SK-N-SH treated with all-trans-retinoic acid at 6 μM for 48 hours (cell line): Measurements from ENCODE around the gene BATF2.
"Not testable (repeated sequence)": the region's sequence is repeated elsewhere in the genome, so short reads cannot be mapped to it uniquely, and the experiment has no call there.

Experiments
- ATAC-seq: fragments of 200-7000 bp; cut with Tn5 transposase; 3 replicates; pipeline ENCODE4 v1.9.1; 2020; ENCODE audit warnings: mild to moderate bottlenecking, moderate library complexity
- ARNTL ChIP-seq: fragments of 450-650 bp; formaldehyde crosslinking; IDR thresholded peaks from 2 replicates; pipeline ENCODE4 v1.5.0; 2020; ENCODE audit warnings: low read depth, mild to moderate bottlenecking, moderate library complexity, borderline replicate concordance
- BACH2 ChIP-seq: fragments of 250-450 bp; sonication (Bioruptor Pico); IDR thresholded peaks from 2 replicates; pipeline ENCODE4 v1.9.0; 2021; ENCODE audit warnings: mild to moderate bottlenecking, borderline replicate concordance
- CREB5 ChIP-seq: fragments of 250-450 bp; sonication (Bioruptor Pico); IDR thresholded peaks from 2 replicates; pipeline ENCODE4 v1.5.1; 2020; ENCODE audit warnings: low read depth, mild to moderate bottlenecking, moderate library complexity
- CSDC2 ChIP-seq: fragments of 250-450 bp; sonication (Bioruptor Pico); IDR thresholded peaks from 2 replicates; pipeline ENCODE4 v1.5.0; 2020; ENCODE audit warnings: mild to moderate bottlenecking, moderate library complexity
- ESRRG ChIP-seq: fragments of 250-450 bp; sonication (Bioruptor Pico); IDR thresholded peaks from 2 replicates; pipeline ENCODE4 v1.6.1; 2021; ENCODE audit warnings: mild to moderate bottlenecking
- GLIS3 ChIP-seq: fragments of 250-450 bp; sonication (Bioruptor Pico); IDR thresholded peaks from 2 replicates; pipeline ENCODE4 v1.5.0; 2020; ENCODE audit warnings: mild to moderate bottlenecking, moderate library complexity
- ISL1 ChIP-seq: fragments of 250-450 bp; sonication (Bioruptor Pico); IDR thresholded peaks from 2 replicates; pipeline ENCODE4 v2.1.2; 2022; ENCODE audit warnings: mild to moderate bottlenecking, moderate library complexity
- OSR1 ChIP-seq: fragments of 250-450 bp; sonication (Bioruptor Pico); IDR thresholded peaks from 2 replicates; pipeline ENCODE4 v1.8.0; 2022; ENCODE audit warnings: moderate library complexity, mild to moderate bottlenecking, inconsistent platforms
- PATZ1 ChIP-seq: fragments of 250-450 bp; sonication (Bioruptor Pico); IDR thresholded peaks from 2 replicates; pipeline ENCODE4 v1.8.0; 2020; ENCODE audit warnings: mild to moderate bottlenecking, moderate library complexity, borderline replicate concordance
- PPARA ChIP-seq: fragments of 250-450 bp; sonication (Bioruptor Pico); IDR thresholded peaks from 2 replicates; pipeline ENCODE4 v1.5.0; 2020; ENCODE audit warnings: mild to moderate bottlenecking, borderline replicate concordance
- RARB ChIP-seq: fragments of 250-450 bp; sonication (Bioruptor Pico); IDR thresholded peaks from 2 replicates; pipeline ENCODE4 v1.8.0; 2021; ENCODE audit warnings: mild to moderate bottlenecking, moderate library complexity
- TCF4 ChIP-seq: fragments of 250-450 bp; sonication (Bioruptor Pico); IDR thresholded peaks from 2 replicates; pipeline ENCODE4 v1.8.0; 2021; ENCODE audit warnings: mild to moderate bottlenecking, moderate library complexity, borderline replicate concordance
- TOX ChIP-seq: fragments of 250-450 bp; sonication (Bioruptor Pico); IDR thresholded peaks from 2 replicates; pipeline ENCODE4 v1.8.0; 2021; ENCODE audit warnings: mild to moderate bottlenecking, moderate library complexity, borderline replicate concordance
- TSHZ2 ChIP-seq: fragments of 250-450 bp; sonication (Bioruptor Pico); IDR thresholded peaks from 2 replicates; pipeline ENCODE4 v1.5.0; 2020; ENCODE audit warnings: mild to moderate bottlenecking, moderate library complexity
- ZC3H10 ChIP-seq: fragments of 250-450 bp; sonication (Bioruptor Pico); IDR thresholded peaks from 2 replicates; pipeline ENCODE4 v1.5.1; 2021; ENCODE audit warnings: mild to moderate bottlenecking, moderate library complexity
- ZFP3 ChIP-seq: fragments of 250-450 bp; sonication (Bioruptor Pico); IDR thresholded peaks from 2 replicates; pipeline ENCODE4 v1.5.0; 2020; ENCODE audit warnings: mild to moderate bottlenecking, moderate library complexity
- ZFP30 ChIP-seq: fragments of 450-650 bp; formaldehyde crosslinking; IDR thresholded peaks from 2 replicates; pipeline ENCODE4 v1.5.0; 2022; ENCODE audit warnings: mild to moderate bottlenecking, moderate library complexity
- ZNF565 ChIP-seq: fragments of 450-650 bp; formaldehyde crosslinking; conservative IDR thresholded peaks from 2 replicates; pipeline ENCODE4 v1.5.0; 2020; ENCODE audit warnings: low read depth, mild to moderate bottlenecking, moderate library complexity
- ZNF70 ChIP-seq: fragments of 450-650 bp; formaldehyde crosslinking; IDR thresholded peaks from 2 replicates; pipeline ENCODE4 v1.5.0; 2020; ENCODE audit warnings: mild to moderate bottlenecking, moderate library complexity
- TF ChIP-seq, protein P1 (sequence below): fragments of 250-450 bp; sonication (Bioruptor Pico); IDR thresholded peaks from 2 replicates; pipeline ENCODE4 v1.5.1; 2021; ENCODE audit warnings: mild to moderate bottlenecking, moderate library complexity

Gene BATF2

GRCh38 chr11:64994318-64994717, 2.5 kb downstream of the BATF2 start:
- TF ChIP-seq ZFP3 (CRISPR knock-in tag) (no peak), PPARA (no peak), CREB5 (no peak), ZNF70 (CRISPR knock-in tag) (no peak), ESRRG (CRISPR knock-in tag) (no peak), TSHZ2 (no peak), TOX (CRISPR knock-in tag) (no peak), ZNF565 (no peak), ISL1 (CRISPR knock-in tag) (no peak)
- ATAC-seq, result no peak

DNA sequence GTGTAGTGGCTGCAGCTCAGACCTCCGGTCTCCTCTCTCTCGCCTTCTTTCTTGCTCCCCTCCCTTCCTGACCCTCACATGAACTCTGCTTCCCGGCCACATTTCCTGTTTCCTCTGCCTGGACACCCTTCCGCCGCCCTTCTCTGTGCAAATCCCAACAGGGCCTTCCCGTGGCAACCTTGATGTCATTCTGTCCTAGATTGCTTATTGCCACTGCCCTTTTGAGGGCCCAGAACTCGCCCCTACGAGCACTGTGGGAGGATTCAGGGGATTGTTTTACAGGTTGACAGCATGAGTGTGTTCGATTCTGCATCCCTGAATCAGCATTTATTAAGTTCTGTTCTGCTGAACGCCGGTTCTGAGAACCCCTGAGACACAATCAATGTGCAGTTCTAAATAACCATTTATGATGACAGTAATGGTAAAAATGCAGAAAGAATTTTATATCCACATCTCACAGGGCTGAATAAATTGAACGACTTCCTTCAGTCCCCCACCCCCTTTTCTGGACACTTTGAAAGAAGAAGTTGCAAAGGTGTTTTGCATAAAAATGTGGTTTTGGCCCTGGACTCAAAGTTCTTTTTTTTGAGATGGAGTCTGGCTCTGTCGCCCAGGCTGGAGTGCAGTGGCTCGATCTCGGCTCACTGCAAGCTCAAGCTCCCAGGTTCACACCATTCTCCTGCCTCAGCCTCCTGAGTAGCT, 6.4 kb downstream of the BATF2 start:
- no peak for ATAC-seq
- TF ChIP-seq CREB5 (no peak), CSDC2 (no peak), TCF4 (no peak), PPARA (no peak), PATZ1 (CRISPR knock-in tag) (no peak), OSR1 (CRISPR knock-in tag) (no peak), GLIS3 (no peak), TOX (CRISPR knock-in tag) (no peak), ZFP3 (CRISPR knock-in tag) (no peak), RARB (no peak), BACH2 (CRISPR knock-in tag) (no peak), ARNTL (CRISPR knock-in tag) (no peak), ZFP30 (CRISPR knock-in tag) (no peak), ESRRG (CRISPR knock-in tag) (no peak)

- TF ChIP-seq ZFP3 (CRISPR knock-in tag) (no peak), CREB5 (no peak)
- ATAC-seq, result no peak
Measured at GRCh38 chr11:64989416-64989815, 7.4 kb downstream of the BATF2 start.

DNA sequence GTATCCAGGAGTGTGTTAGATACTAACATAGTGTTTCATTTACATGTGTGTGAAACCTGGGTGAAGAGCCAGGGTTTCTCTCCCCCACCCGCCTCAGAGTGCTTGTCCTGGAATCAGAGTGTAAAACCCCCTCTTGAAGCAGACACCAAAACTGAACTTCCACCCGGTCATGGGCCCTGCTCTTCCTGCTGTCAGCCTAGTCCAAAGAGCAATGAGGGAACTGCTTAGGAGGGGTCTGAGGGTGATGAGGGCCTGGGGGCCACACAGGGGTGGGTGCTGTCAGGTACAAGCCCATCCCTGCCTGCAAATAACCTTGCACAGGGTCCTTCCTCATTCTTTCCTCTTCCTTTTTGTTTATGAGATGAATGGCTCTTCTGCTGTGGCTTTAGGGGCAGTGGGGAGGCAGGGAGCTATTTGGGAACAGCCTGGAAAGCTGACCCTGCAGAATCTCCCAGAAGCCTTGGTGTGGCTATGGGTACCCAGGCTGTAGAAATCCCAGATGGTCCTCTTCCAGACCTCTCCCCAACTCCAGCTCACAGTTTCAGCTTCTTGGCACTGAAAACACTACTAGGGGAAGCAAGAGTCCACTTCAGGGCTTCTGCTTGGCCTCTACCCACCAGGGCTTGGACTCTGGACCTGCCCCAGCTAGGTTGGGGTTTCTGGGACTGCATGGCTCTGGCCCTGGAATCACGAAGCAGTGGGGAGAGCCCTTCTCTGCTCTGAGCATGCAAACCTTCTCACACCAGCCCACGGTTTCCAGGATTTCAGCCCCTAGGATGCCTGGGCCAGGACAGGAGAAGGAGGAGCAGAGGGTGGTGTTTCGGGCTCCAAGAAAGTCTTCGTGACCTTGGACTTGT, 8.5 kb downstream of the BATF2 start:
- TF ChIP-seq ZC3H10 (CRISPR knock-in tag), result no peak
- no peak for TF ChIP-seq BACH2 (CRISPR knock-in tag)
- TF ChIP-seq, protein P1, sequence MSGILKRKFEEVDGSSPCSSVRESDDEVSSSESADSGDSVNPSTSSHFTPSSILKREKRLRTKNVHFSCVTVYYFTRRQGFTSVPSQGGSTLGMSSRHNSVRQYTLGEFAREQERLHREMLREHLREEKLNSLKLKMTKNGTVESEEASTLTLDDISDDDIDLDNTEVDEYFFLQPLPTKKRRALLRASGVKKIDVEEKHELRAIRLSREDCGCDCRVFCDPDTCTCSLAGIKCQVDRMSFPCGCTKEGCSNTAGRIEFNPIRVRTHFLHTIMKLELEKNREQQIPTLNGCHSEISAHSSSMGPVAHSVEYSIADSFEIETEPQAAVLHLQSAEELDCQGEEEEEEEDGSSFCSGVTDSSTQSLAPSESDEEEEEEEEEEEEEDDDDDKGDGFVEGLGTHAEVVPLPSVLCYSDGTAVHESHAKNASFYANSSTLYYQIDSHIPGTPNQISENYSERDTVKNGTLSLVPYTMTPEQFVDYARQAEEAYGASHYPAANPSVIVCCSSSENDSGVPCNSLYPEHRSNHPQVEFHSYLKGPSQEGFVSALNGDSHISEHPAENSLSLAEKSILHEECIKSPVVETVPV, result no peak
- TF ChIP-seq PATZ1 (CRISPR knock-in tag), result no peak
- no peak for TF ChIP-seq ZNF565
- no peak for TF ChIP-seq ARNTL (CRISPR knock-in tag)
- TF ChIP-seq ISL1 (CRISPR knock-in tag), result no peak
- TF ChIP-seq ZNF70 (CRISPR knock-in tag), result no peak
- ATAC-seq, result no peak

DNA sequence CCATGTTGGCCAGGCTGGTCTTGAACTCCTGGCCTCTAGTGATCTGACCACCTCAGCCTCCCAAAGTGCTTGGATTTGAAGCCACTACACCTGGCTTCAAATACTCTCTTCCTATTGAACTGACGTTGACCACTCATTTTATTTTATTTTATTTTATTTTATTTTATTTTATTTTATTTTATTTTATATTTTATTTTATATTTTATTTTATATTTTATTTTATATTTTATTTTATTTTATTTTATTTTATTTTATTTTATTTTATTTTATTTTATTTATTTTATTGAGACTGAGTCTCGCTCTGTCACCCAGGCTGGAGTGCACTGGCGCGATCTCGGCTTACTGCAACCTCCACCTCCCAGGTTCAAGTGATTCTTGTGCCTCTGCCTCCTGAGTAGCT, 13.4 kb downstream of the BATF2 start:
- ATAC-seq, result not testable (repeated sequence)
